H1 (cell line): ENCODE data around the gene DCTN2. TPM values are rescaled to one million over a fixed set of nuclear protein-coding genes. Genes with fewer than 3 reads are reported as not detected.
"Not testable (repeated sequence)": the region's sequence is repeated elsewhere in the genome, so short reads cannot be mapped to it uniquely, and the experiment has no call there.

Experiments
- CTCF ChIA-PET: fragments of 300-600 bp; sonication (Branson Sonifier 250); formaldehyde crosslinking; loops from one replicate; lab custom pipeline; 2021; ENCODE audit not compliant: partially characterized antibody; lab: Charles Lee
- POLR2A ChIA-PET: fragments of 300-600 bp; sonication (Branson Sonifier 250); formaldehyde crosslinking; loops from one replicate; lab custom pipeline; 2021; ENCODE audit warnings: inconsistent platforms; ENCODE audit not compliant: partially characterized antibody; lab: Charles Lee
- DNase-seq, 2 experiments: peaks; one replicate each; pipeline versions ENCODE4 v3.0.0 to v3.0.0-alpha.2; 2010 to 2022; ENCODE audit warnings: low spot score in 2 of 2, low read depth in 1 of 2, mixed read lengths in 1 of 2
- FAIRE-seq: peaks from 2 replicates; lab custom pipeline; 2011; peaks lifted over from hg19 to GRCh38; lab: Jason Lieb, UNC
- H2AFZ ChIP-seq: 2 replicates; pipeline ENCODE4 v1.8.1; 2012; ENCODE audit warnings: low read length, inconsistent platforms
- H2AK5ac ChIP-seq: 2 replicates; pipeline ENCODE4 v1.6.1; 2013; ENCODE audit warnings: low read depth, low read length
- H2BK120ac ChIP-seq: replicated peaks from 2 replicates; pipeline ENCODE3; 2013; ENCODE audit warnings: low read depth, low read length, inconsistent platforms
- H2BK12ac ChIP-seq: 2 replicates; pipeline ENCODE4 v1.6.1; 2013; ENCODE audit warnings: low read depth, low read length
- H2BK15ac ChIP-seq: 2 replicates; pipeline ENCODE4 v1.6.1; 2013; ENCODE audit warnings: low read length
- H2BK20ac ChIP-seq: 2 replicates; pipeline ENCODE4 v1.6.1; 2013; ENCODE audit warnings: low read length
- H2BK5ac ChIP-seq: 2 replicates; pipeline ENCODE4 v1.6.1; 2013; ENCODE audit warnings: low read depth, low read length
- H3K14ac ChIP-seq: 2 replicates; pipeline ENCODE4 v1.6.1; 2013; ENCODE audit warnings: inconsistent platforms; ENCODE audit not compliant: insufficient read length
- H3K18ac ChIP-seq: 2 replicates; pipeline ENCODE4 v1.6.1; 2013; ENCODE audit warnings: low read length; ENCODE audit errors: extremely low read depth
- H3K23ac ChIP-seq: 2 replicates; pipeline ENCODE4 v1.6.1; 2013; ENCODE audit warnings: inconsistent platforms; ENCODE audit not compliant: insufficient read length
- H3K23me2 ChIP-seq: 2 replicates; pipeline ENCODE4 v1.6.1; 2013; ENCODE audit warnings: low read depth, low read length
- H3K27ac ChIP-seq: 2 replicates; pipeline ENCODE4 v1.6.1; 2011; ENCODE audit warnings: low read depth, low read length, inconsistent platforms
- H3K27me3 ChIP-seq, 4 experiments: replicated peaks in 1 of 4; 1 replicate in 1 of 4; 2 replicates in 3 of 4; pipeline versions ENCODE4 v1.6.1 to v1.8.1; 2011 to 2013; ENCODE audit warnings: low read length in 3 of 4, mild to moderate bottlenecking in 3 of 4, inconsistent platforms in 2 of 4, mixed read lengths in 2 of 4, moderate library complexity in 1 of 4; ENCODE audit not compliant: control insufficient read depth in 3 of 4, insufficient read depth in 3 of 4; ENCODE audit errors: extremely low read depth in 1 of 4
- H3K36me3 ChIP-seq, 4 experiments: 2 replicates each; pipeline versions ENCODE4 v1.6.1 to v1.8.1; 2011 to 2013; ENCODE audit warnings: mild to moderate bottlenecking in 4 of 4, low read length in 3 of 4, moderate library complexity in 2 of 4, control low read depth in 1 of 4, inconsistent platforms in 1 of 4; ENCODE audit not compliant: insufficient read depth in 4 of 4, control insufficient read depth in 2 of 4
- H3K4ac ChIP-seq: replicated peaks from 2 replicates; pipeline ENCODE3; 2013; ENCODE audit warnings: low read length, low read depth, mixed read lengths, inconsistent platforms; ENCODE audit not compliant: insufficient read length
- H3K4me1 ChIP-seq, 4 experiments: replicated peaks in 1 of 4; 1 replicate in 1 of 4; 2 replicates in 3 of 4; pipeline versions ENCODE4 v1.6.1 to v1.8.1; 2011 to 2013; ENCODE audit warnings: low read length in 3 of 4, inconsistent platforms in 2 of 4, mixed read lengths in 1 of 4; ENCODE audit not compliant: insufficient read depth in 4 of 4, control insufficient read depth in 3 of 4
- H3K4me2 ChIP-seq, 2 experiments: 2 replicates each; pipeline versions ENCODE4 v1.6.1 to v1.8.1; 2011 to 2013; ENCODE audit warnings: low read depth in 2 of 2, low read length in 2 of 2, control low read depth in 1 of 2, inconsistent platforms in 1 of 2, mild to moderate bottlenecking in 1 of 2; ENCODE audit not compliant: insufficient read depth in 1 of 2
- H3K4me3 ChIP-seq, 4 experiments: fragments of 200-600, 300-600 bp in 1 of 4; sonication (generic), shearing (Covaris generic), sonication (Bioruptor Twin) in 1 of 4; 2 replicates each; pipeline versions ENCODE4 v1.5.1 to v1.8.1; 2011 to 2016; ENCODE audit warnings: low read length in 4 of 4, low read depth in 3 of 4, control low read depth in 2 of 4, inconsistent platforms in 2 of 4, mild to moderate bottlenecking in 2 of 4, mixed read lengths in 1 of 4, moderate library complexity in 1 of 4; ENCODE audit not compliant: insufficient read depth in 2 of 4; ENCODE audit errors: extremely low read depth in 1 of 4
- H3K56ac ChIP-seq: replicated peaks from 2 replicates; pipeline ENCODE3; 2013; ENCODE audit warnings: low read depth, mild to moderate bottlenecking, mixed read lengths, low read length, inconsistent platforms; ENCODE audit not compliant: insufficient read length
- H3K79me1 ChIP-seq: 2 replicates; pipeline ENCODE4 v1.6.1; 2013; ENCODE audit warnings: low read depth, low read length, control low read depth
- H3K79me2 ChIP-seq, 2 experiments: 2 replicates each; pipeline versions ENCODE4 v1.6.1 to v1.8.1; 2012 to 2013; ENCODE audit warnings: low read length in 2 of 2, mild to moderate bottlenecking in 2 of 2, inconsistent platforms in 1 of 2; ENCODE audit not compliant: insufficient read depth in 2 of 2, control insufficient read depth in 1 of 2
- H3K9ac ChIP-seq, 4 experiments: replicated peaks in 1 of 4; 1 replicate in 1 of 4; 2 replicates in 3 of 4; pipeline versions ENCODE4 v1.6.1 to v1.8.1; 2011 to 2013; ENCODE audit warnings: low read depth in 3 of 4, low read length in 3 of 4, control low read depth in 2 of 4, mild to moderate bottlenecking in 2 of 4, moderate library complexity in 2 of 4, inconsistent platforms in 1 of 4; ENCODE audit errors: extremely low read depth in 1 of 4
- H3K9me3 ChIP-seq, 2 experiments: 2 replicates each; pipeline versions ENCODE4 v1.6.1 to v1.8.1; 2012 to 2013; ENCODE audit warnings: mild to moderate bottlenecking in 2 of 2, moderate library complexity in 2 of 2, control low read depth in 1 of 2, inconsistent platforms in 1 of 2, low read depth in 1 of 2, low read length in 1 of 2, mixed read lengths in 1 of 2; ENCODE audit not compliant: insufficient read depth in 2 of 2
- H4K20me1 ChIP-seq, 2 experiments: replicated peaks in 1 of 2; 2 replicates each; pipeline versions ENCODE3 to v1.8.1; 2011 to 2013; ENCODE audit warnings: inconsistent platforms in 2 of 2, low read length in 2 of 2, mild to moderate bottlenecking in 1 of 2; ENCODE audit not compliant: insufficient read depth in 2 of 2, control insufficient read depth in 1 of 2
- H4K5ac ChIP-seq: 2 replicates; pipeline ENCODE4 v1.6.1; 2013; ENCODE audit warnings: low read length, low read depth, mixed read lengths, inconsistent platforms; ENCODE audit not compliant: insufficient read length
- H4K8ac ChIP-seq: 2 replicates; pipeline ENCODE4 v1.8.0; 2013; ENCODE audit warnings: mild to moderate bottlenecking, moderate library complexity, low read length, inconsistent platforms; ENCODE audit not compliant: insufficient read depth; ENCODE audit errors: extremely low read depth
- H4K91ac ChIP-seq: replicated peaks from 2 replicates; pipeline ENCODE3; 2013; ENCODE audit warnings: low read length, mixed read lengths, inconsistent platforms; ENCODE audit not compliant: insufficient read length
- BACH1 ChIP-seq: IDR thresholded peaks from 2 replicates; pipeline ENCODE4 v1.6.1; 2012; ENCODE audit warnings: low read length, improper control_type of control experiment
- CHD1 ChIP-seq: IDR thresholded peaks from 2 replicates; pipeline ENCODE4 v1.6.1; 2012; ENCODE audit warnings: low read depth, low read length, improper control_type of control experiment
- EGR1 ChIP-seq: IDR thresholded peaks from 2 replicates; pipeline ENCODE4 v1.6.1; 2011; ENCODE audit warnings: low read depth, low read length, borderline replicate concordance
- PHF8 ChIP-seq: fragments of 200-600 bp; sonication (generic); conservative IDR thresholded peaks from 2 replicates; pipeline ENCODE4 v1.7.1; 2012; ENCODE audit warnings: low read depth, mild to moderate bottlenecking, inconsistent platforms, low read length, moderate library complexity
- USF2 ChIP-seq: IDR thresholded peaks from 2 replicates; pipeline ENCODE4 v1.6.1; 2011; ENCODE audit warnings: low read length, improper control_type of control experiment
- WGBS, 2 experiments: shearing (Covaris generic) in 1 of 2; methylation state at CpG; one replicate each; pipeline versions ENCODE4 v1.1.6 to v1.1.7; 2013 to 2015; ENCODE audit warnings: low lambda C conversion rate in 2 of 2, mixed read lengths in 2 of 2, inconsistent platforms in 1 of 2, low coverage in 1 of 2, missing lambda C conversion rate in 1 of 2; ENCODE audit not compliant: insufficient replicate concordance in 2 of 2, insufficient coverage in 1 of 2, insufficient read length in 1 of 2; ENCODE audit errors: extremely low coverage in 1 of 2, missing lambda C conversion rate in 1 of 2; 5-methylcytosine and 5-hydroxymethylcytosine counted together
- polyA plus RNA-seq, 7 experiments: library from polyadenylated mRNA; depleted of rRNA in 3 of 7; stranded (reverse) in 5 of 7; unstranded in 2 of 7; fragments of >200 nt in 5 of 7; fragments of 200-250 nt in 2 of 7; gene quantifications; 1 replicate in 5 of 7; 2 replicates in 1 of 7; 4 replicates in 1 of 7; pipeline versions ENCODE4 v1.2.1 to v1.2.3, GENCODE V29; 2011 to 2013; ENCODE audit warnings: missing spikeins in 2 of 7, mixed read lengths in 2 of 7
- total RNA-seq: library from RNA; stranded (reverse); fragmentation: NEBNext Ultra II Directional; extraction: Animal tissue kit (Norgen Biotek cat#: 25700); gene quantifications from 2 replicates; pipeline ENCODE4 v1.2.1, GENCODE V29; 2021

Gene DCTN2
- total and polyA plus RNA-seq, 2 of the 8 experiments (the other 6 are each of a cell fraction or from before 2014, with no cell fraction given): 90.3 to 91.9 TPM

GRCh38 chr12:57563358-57563757, 16.4 kb upstream of the DCTN2 start (continued):
- no peak for TF ChIP-seq PHF8
- no peak for TF ChIP-seq EGR1
- no peak for TF ChIP-seq BACH1
- no peak for TF ChIP-seq CHD1
- no peak for TF ChIP-seq USF2
- TF ChIP-seq, all 59 proteins: peak for 0

- H2BK20ac ChIP-seq, H4K8ac ChIP-seq, H3K56ac ChIP-seq, H3K79me1 ChIP-seq, H3K4me3 ChIP-seq, H2BK15ac ChIP-seq, H3K4me2 ChIP-seq, H3K27me3 ChIP-seq, DNase-seq, H4K5ac ChIP-seq, H4K91ac ChIP-seq, H3K27ac ChIP-seq, FAIRE-seq, H3K23me2 ChIP-seq, H2AK5ac ChIP-seq, H3K9me3 ChIP-seq, H3K14ac ChIP-seq, H2BK5ac ChIP-seq, POLR2A ChIA-PET, H3K18ac ChIP-seq, H2BK120ac ChIP-seq, H4K20me1 ChIP-seq, H3K23ac ChIP-seq, H3K4ac ChIP-seq, H3K79me2 ChIP-seq, H3K9ac ChIP-seq, H2BK12ac ChIP-seq, H3K4me1 ChIP-seq, H2AFZ ChIP-seq: not testable (repeated sequence)
- peaks cover 2 to 18% (median 13%) of the 10 kb centered on the region in 4 experiments; a peak in 5 of 8 replicates for H3K36me3 ChIP-seq
- WGBS, 2 experiments: 93% methylated on average over 1 of the region's 1 CpG; no CpG with 5 or more reads in 1 of the 2 experiments
- CTCF ChIA-PET: interaction anchor here (1.0 to 2.1 kb wide), 3 partner anchors 15 to 27 kb away, joined by 3 to 5 read pairs (median 4); no protein-coding TSS in a partner anchor
Measured at GRCh38 chr12:57561117-57561516, 14.1 kb upstream of the DCTN2 start.
